Gastrocnemius medialis (tissue), 4 donors: Measurements from ENCODE around the gene PAEP.

Experiments used
- CTCF ChIP-seq, 5 experiments: fragments of 450-650 bp in 3 of 5; fragments of 200-600 bp in 2 of 5; sonication (generic) in 2 of 5; IDR thresholded peaks in 4 of 5; conservative IDR thresholded peaks in 1 of 5; 1 replicate in 4 of 5; 2 replicates in 1 of 5; pipeline ENCODE4 v1.5.1; 2016 to 2019; ENCODE audit warnings: antibody characterized with exemption in 5 of 5, mild to moderate bottlenecking in 3 of 5, moderate library complexity in 3 of 5
- POLR2A ChIP-seq, 2 donors: fragments of 450-650 bp; IDR thresholded peaks; one replicate each; pipeline ENCODE4 v1.6.1; 2017; ENCODE audit warnings: antibody characterized with exemption in 2 of 2, mild to moderate bottlenecking in 2 of 2, moderate library complexity in 2 of 2

- TF ChIP-seq CTCF (IDR thresholded peaks at IDR 0.05 in 4 of 5, conservative IDR thresholded peaks at IDR 0.05 in 1 of 5) = no peak
- no peak for TF ChIP-seq POLR2A (IDR thresholded peaks at IDR 0.05)
Observed at GRCh38 chr9:135516132-135516860, 45.3 kb upstream of the PAEP start.
